ENCODE measurements around the gene LHPP.

Gene LHPP

GRCh38 chr10:124491105-124491504 is 29.5 kb downstream of the LHPP start:
- no peak for TF ChIP-seq CTCF (IDR thresholded peaks at IDR 0.05; ENCODE audit: insufficient read depth, low read depth, low read length, missing control alignments)
- H3K4me3 ChIP-seq (ENCODE audit: low read length), result no peak overlapping the region

GRCh38 chr10:124492266-124492665 is 30.6 kb downstream of the LHPP start:
- DNase-seq (ENCODE audit: low read depth), result no peak
- TF ChIP-seq CTCF (IDR thresholded peaks at IDR 0.05; ENCODE audit: insufficient read depth, low read depth, low read length, missing control alignments), result no peak
- H3K4me3 ChIP-seq (ENCODE audit: low read length), result no peak overlapping the region

More at GRCh38 chr10:124491105-124491504, 29.5 kb downstream of the LHPP start:
- no peak for DNase-seq (ENCODE audit: low read depth)

- no peak overlapping the region for H3K4me3 ChIP-seq (ENCODE audit: low read length)
- DNase-seq (ENCODE audit: low read depth), result no peak
- TF ChIP-seq CTCF (IDR thresholded peaks at IDR 0.05; ENCODE audit: insufficient read depth, low read depth, low read length, missing control alignments), result no peak
Observed at GRCh38 chr10:124493214-124493882, 31.7 kb downstream of the LHPP start.

GRCh38 chr10:124494046-124494807 is 32.6 kb downstream of the LHPP start:
- no peak for DNase-seq (ENCODE audit: low read depth)
- no peak overlapping the region for H3K4me3 ChIP-seq (ENCODE audit: low read length)
- no peak for TF ChIP-seq CTCF (IDR thresholded peaks at IDR 0.05; ENCODE audit: insufficient read depth, low read depth, low read length, missing control alignments)

GRCh38 chr10:124495162-124495561 is 33.5 kb downstream of the LHPP start:
- no peak for TF ChIP-seq CTCF (IDR thresholded peaks at IDR 0.05; ENCODE audit: insufficient read depth, low read depth, low read length, missing control alignments)
- no peak overlapping the region for H3K4me3 ChIP-seq (ENCODE audit: low read length)
- DNase-seq (ENCODE audit: low read depth), result peak; percentile 58

GRCh38 chr10:124495725-124496124 is 34.1 kb downstream of the LHPP start:
- H3K4me3 ChIP-seq (ENCODE audit: low read length), result no peak overlapping the region
- no peak for DNase-seq (ENCODE audit: low read depth)
- TF ChIP-seq CTCF (IDR thresholded peaks at IDR 0.05; ENCODE audit: insufficient read depth, low read depth, low read length, missing control alignments), result no peak
